GM19099 (cell line): ENCODE data around the gene ROPN1L.

ENCODE experiments used
- POLR2A ChIP-seq: IDR thresholded peaks from 3 replicates; pipeline ENCODE4 v1.6.1; 2011; ENCODE audit warnings: low read depth; ENCODE audit not compliant: insufficient read length; ENCODE audit errors: extremely low read depth

Gene ROPN1L

DNA sequence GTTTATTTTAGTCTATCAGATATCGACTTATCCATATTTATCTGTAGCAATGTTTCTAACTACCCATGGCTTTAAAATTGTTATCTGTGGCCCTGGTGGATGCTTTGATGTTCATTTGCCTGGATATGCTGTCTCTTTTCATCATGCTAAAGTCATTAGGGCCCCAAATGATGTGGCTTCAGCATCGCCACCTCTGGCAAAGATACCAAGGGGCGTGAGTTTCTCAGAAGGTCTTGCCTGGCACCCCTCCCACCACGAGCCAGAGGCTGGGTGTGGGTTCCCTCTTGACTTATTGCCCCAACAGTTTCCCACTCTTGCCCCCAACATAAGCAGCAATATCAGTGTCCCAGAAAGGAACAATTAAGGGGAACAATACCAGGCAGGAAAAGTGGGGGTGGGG lies 5.4 kb downstream of the ROPN1L start:
- no peak for TF ChIP-seq POLR2A

DNA sequence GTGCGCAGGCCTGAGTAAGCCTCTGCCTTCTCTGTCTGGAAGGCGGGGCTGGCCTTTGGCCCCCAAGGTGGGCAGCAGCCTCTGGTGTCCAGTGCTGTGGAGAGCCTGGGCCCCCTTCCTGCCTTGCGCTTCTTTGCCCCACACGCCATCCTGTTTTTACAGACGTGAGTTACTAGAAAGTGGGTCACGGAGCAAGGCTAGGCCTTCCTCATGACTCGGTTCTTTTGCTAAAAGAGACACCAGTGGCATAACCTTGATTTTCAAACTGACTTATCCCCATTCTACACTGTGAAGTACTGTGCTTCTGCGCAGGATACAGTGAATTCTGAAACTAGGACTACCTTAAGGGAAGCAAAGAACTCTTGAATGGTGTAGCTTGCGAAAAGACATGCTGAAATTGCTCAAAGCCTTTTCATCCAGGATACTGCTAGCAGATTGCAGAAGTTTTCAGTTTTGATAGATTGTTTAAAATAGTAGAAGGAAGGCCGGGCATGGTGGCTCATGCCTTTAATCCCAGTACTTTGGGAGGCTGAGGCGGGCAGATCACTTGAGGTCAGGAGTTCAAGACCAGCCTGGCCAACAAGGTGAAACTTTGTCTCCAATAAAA lies 7.2 kb downstream of the ROPN1L start:
- TF ChIP-seq POLR2A: no peak

DNA sequence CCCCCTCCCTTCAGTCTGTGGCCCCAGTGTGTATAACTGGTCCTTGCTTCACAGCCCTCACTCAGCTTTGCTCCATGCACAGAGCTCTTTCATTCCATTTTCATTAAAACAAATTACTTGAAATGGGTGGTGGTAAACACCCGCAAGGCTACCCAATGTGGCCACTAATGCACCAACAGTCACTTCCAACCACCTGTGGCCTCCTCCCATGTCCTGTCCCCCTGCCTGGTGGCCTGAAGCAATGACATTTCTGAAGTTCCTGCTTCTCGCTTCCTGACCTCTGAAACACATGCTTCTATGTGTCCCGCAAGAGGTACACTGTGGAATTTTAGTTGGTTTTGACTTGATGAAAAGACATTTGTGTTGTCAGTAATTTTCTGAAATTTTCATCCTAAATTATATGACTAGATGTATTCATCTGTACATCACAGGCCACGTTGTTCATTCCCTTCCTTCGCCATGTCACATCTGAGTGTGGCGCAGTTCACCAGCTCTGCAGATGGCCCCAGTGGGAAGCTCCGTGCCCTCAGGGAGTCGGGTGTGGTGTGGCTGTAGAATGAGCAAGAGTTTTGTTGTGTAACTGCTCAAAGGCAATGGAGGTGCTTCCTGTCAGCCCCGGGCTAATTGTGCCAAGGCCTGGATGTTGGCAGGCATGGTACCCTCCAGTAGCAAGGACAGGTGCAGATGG lies 9.6 kb downstream of the ROPN1L start:
- TF ChIP-seq POLR2A: no peak

DNA sequence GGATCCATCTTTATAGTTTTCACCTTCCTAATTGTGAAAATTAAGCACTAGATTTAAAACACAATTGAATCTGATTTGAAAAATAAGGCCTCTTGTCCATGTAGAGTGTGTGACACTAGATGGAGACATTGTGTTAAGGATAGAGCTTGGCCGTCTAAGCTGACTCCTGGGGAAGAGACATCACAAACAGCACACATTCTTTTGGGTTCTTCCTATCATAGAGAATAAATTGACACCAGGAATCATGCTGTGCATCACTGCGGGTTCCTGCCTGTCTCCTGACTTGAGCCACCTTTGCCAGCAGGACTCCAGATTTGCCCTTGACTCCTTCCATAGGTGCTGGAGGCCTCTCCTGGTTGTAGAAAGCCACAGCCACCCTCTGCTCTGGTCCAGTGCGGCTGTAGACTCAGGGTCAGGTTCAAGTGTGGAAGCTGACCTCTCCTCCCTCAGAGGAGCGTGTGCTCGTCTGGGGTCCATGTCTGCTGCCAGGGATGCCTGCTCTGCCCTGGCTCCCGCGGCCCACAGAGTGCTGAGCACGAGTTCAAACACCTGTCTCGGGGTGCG lies 11.2 kb downstream of the ROPN1L start:
- no peak for TF ChIP-seq POLR2A

DNA sequence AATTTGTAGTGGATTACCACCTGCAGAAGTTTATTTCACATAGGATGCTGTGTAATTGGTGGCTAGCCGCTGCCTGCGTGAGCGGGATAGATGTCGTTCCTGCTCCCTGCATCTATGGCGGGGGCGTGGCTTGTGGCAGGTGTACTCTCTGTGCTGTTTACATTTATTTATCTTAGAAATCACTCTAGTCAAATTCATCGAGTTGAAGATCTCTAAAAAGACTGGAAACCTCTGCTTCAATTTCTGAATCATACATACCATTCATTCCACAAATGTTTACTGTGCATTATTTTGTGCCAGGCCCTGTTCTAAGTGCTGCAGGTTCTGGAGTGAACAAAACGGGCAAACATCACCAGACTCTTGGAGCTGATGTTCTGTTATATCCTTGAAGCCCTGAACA lies 11.9 kb downstream of the ROPN1L start:
- no peak for TF ChIP-seq POLR2A

- no peak for TF ChIP-seq POLR2A
These were observed 13.1 kb downstream of the ROPN1L start for GRCh38 chr5:10454591-10455276.

DNA sequence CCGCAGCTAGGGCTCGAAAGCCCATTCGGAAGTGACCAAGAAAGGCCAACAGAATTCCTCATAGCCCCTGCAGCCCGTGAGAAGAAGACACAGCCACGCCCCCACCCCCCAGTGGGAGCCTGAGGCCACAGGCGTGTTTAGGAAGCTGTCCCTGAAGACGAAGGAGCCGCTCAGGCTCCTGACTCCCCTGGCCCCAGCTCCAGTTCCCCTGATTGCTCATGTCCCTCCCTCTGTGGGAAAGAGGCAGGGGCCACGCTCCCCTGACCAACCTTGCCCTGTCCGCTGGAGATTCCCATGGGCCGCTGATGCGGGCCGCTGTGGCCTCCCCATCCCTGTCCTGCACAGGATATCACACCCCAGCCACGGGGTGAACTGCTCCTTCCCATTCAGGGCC lies 13.6 kb downstream of the ROPN1L start:
- TF ChIP-seq POLR2A: no peak

DNA sequence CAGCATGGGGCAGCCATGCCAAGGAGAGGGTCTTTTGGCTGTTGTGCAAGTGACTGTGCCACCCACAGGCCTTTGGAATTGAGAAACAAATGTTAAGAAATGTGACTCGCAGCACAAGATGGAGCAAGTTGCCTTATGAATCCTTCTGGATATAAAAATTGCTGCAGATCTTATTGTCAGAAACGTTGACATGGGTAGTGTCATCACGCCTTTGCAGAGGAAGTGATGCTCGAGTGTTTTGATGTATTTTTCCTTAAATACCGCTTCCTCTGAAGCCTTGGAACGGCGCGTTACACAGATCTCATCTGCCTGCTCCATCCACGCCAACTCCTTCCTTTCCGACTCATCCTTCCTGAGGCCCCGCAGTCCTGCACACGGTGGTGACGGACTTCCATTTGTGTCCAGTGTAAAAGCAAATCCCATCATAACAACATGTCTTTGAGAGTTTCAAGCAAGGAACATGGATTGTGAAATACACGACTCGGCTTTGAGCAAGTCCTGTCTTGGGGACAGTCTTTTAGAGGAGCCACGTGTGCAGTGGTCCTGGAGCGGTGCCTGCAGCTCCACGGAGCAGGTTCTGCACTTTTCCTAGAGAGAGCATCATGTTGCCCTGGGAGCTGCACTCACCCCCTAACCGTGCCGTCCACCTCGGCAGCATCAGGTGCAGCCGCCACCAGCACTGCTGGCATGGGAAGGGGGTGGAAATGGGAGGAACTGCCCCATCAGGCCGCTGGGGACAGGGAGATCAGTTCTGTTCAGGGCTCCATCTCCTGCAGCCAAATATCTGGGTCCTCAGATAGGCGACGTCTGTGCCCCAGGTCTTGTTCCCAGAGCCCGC lies 15.1 kb downstream of the ROPN1L start:
- TF ChIP-seq POLR2A: no peak

GRCh38 chr5:10457682-10458574 lies 16.2 kb downstream of the ROPN1L start:
- no peak for TF ChIP-seq POLR2A

DNA sequence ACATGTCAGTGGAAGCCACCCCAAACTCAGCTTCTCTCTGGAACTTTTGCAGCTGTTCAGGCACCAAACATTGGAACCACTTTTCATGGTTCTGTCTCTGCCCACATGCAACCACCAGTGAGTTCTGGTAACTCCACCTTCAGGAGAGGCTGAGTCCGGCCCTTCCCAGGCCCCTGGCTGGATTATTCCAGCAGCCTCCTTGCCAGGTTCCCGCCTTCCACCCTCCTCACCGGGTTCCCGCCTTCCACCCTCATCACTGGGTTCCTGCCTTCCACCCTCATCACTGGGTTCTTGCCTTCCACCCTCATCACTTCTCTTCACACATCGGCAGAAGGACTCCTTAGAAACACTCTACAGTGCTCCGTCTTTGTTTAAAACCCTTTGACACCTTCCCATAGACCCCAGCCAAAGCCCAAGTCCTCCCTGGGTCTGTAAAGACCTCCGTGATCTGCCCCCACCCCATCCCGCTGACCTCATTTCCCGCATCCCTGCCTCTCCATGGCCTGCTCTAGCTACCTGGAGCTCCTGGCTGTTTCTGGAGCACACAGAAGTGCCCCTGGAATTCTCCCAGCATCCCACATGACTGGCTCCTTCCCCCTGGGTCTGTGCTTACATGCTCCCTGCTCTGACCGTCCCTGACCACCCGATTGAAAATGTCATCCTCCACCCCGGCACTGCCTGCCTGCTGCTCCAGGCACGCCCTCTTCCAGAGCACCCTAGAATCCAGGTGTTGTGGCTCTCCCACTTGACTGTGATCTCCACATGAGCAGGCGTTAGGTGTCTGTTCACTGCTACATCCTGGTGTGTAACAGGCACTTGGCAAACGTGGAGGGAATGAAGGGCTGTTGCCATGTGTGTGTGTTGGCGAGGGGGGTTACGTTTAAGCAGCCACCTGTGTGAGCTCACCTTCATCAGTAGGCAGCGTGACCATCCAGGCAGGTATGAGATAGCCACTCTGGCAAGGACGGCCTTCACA lies 17.7 kb downstream of the ROPN1L start:
- no peak for TF ChIP-seq POLR2A

GRCh38 chr5:10460252-10460906 lies 18.7 kb downstream of the ROPN1L start:
- TF ChIP-seq POLR2A: no peak

DNA sequence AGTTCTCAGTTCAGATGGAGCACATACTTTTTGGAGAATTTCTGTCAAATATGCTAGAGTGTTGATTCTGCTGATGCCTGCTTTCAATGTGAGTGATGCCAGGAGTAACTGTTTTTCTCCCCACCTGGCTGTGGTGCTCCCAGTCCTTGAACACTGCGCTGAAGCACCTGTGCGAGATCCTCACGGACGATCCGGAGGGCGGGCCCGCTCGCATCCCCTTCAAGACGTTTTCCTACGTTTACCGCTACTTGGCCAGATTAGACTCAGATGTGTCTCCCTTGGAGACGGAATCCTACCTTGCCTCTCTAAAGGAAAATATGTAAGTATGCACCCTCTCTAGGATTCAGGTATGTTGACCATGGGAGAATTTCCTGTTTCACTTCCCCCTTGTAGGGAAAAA lies 19.4 kb downstream of the ROPN1L start:
- TF ChIP-seq POLR2A: no peak
